DND-41 (cell line): ENCODE data around the gene AKAP13.

ENCODE experiments used
- ATAC-seq: fragments of 200-7000 bp; cut with Tn5 transposase; 3 replicates; pipeline ENCODE4 v1.9.1; 2021; ENCODE audit warnings: low read depth; ENCODE audit not compliant: insufficient read depth
- DNase-seq: peaks from one replicate; pipeline ENCODE4 v3.0.0-alpha.2; 2020
- H2AFZ ChIP-seq: 2 replicates; pipeline ENCODE4 v1.6.0; 2012; ENCODE audit warnings: low read depth, low read length
- H3K27ac ChIP-seq: 2 replicates; pipeline ENCODE4 v1.5.1; 2012; ENCODE audit warnings: low read length, inconsistent platforms
- H3K27me3 ChIP-seq: fragments of 200-600 bp; sonication (generic); 2 replicates; pipeline ENCODE4 v1.6.0; 2012; ENCODE audit warnings: low read length, mild to moderate bottlenecking, inconsistent platforms; ENCODE audit not compliant: insufficient read depth, poor library complexity
- H3K36me3 ChIP-seq: 2 replicates; pipeline ENCODE4 v1.5.1; 2012; ENCODE audit warnings: low read length, inconsistent platforms; ENCODE audit not compliant: insufficient read depth
- H3K4me1 ChIP-seq: 2 replicates; pipeline ENCODE4 v1.5.1; 2012; ENCODE audit warnings: mild to moderate bottlenecking, low read length; ENCODE audit not compliant: insufficient read depth
- H3K4me2 ChIP-seq: 2 replicates; pipeline ENCODE4 v1.6.0; 2012; ENCODE audit warnings: mild to moderate bottlenecking, moderate library complexity, low read length, inconsistent platforms; ENCODE audit not compliant: insufficient read depth
- H3K4me3 ChIP-seq, 2 experiments: fragments of 200-600 bp in 1 of 2; shearing (Covaris generic) in 1 of 2; 2 replicates each; pipeline ENCODE4 v1.5.1; 2012 to 2016; ENCODE audit warnings: inconsistent platforms in 2 of 2, low read length in 2 of 2, mild to moderate bottlenecking in 2 of 2, low read depth in 1 of 2, moderate library complexity in 1 of 2
- H3K79me2 ChIP-seq: 2 replicates; pipeline ENCODE4 v1.6.0; 2012; ENCODE audit warnings: low read length, inconsistent platforms; ENCODE audit not compliant: insufficient read depth
- H3K9ac ChIP-seq: 2 replicates; pipeline ENCODE4 v1.6.0; 2012; ENCODE audit warnings: low read depth, mild to moderate bottlenecking, inconsistent platforms, low read length, moderate library complexity
- H3K9me3 ChIP-seq: 2 replicates; pipeline ENCODE4 v1.5.1; 2012; ENCODE audit warnings: low read length, moderate library complexity, mild to moderate bottlenecking, inconsistent platforms; ENCODE audit not compliant: insufficient read depth, severe bottlenecking
- H4K20me1 ChIP-seq: 2 replicates; pipeline ENCODE4 v1.6.0; 2012; ENCODE audit warnings: low read length; ENCODE audit not compliant: insufficient read depth
- CTCF ChIP-seq: IDR thresholded peaks from 2 replicates; pipeline ENCODE4 v1.5.1; 2012; ENCODE audit warnings: borderline replicate concordance, low read length, moderate library complexity, mild to moderate bottlenecking; ENCODE audit not compliant: poor library complexity, severe bottlenecking; ENCODE audit errors: extremely low read depth
- EZH2 ChIP-seq: IDR thresholded peaks from 3 replicates; pipeline ENCODE4 v1.6.1; 2012; ENCODE audit warnings: borderline replicate concordance, low read depth, mild to moderate bottlenecking, moderate library complexity, low read length, inconsistent platforms; ENCODE audit not compliant: severe bottlenecking

Gene AKAP13

GRCh38 chr15:85380217-85380811 lies at the start of gene AKAP13:
Gene AKAP13 (plus strand): TSS chr15:85380603. CDS start chr15:85485721, 105,118 bp downstream.
- Histone ChIP-seq H4K20me1 (peaks cover 17% of the 10 kb centered on the region; the same call in 1 of the 2 replicates), H2AFZ (peak within 1 kb of the TSS; percentile 77), H3K79me2 (peaks cover 16% of the 10 kb centered on the region), H3K4me2 (peak within 1 kb of the TSS; percentile 76), H3K27me3 (no peaks in the 10 kb centered on the region), H3K9ac (peak within 1 kb of the TSS; percentile 65), H3K36me3 (no peaks in the 10 kb centered on the region), H3K27ac (peak within 1 kb of the TSS; percentile 67), H3K4me3 (peak within 1 kb of the TSS; percentile 43 to 83; a peak in 3 of 4 replicates), H3K4me1 (peaks cover 19% of the 10 kb centered on the region), H3K9me3 (no peaks in the 10 kb centered on the region)
- peak; percentile 88 for ATAC-seq
- peak; percentile 94 for DNase-seq
- TF ChIP-seq EZH2 = no peak
- no peak for TF ChIP-seq CTCF

- H3K4me3 ChIP-seq = peak overlapping the region in 1 of 2 experiments; percentile 53; a peak in 2 of 4 replicates
- TF ChIP-seq CTCF = peak; percentile 63
- no peak for TF ChIP-seq EZH2
- ATAC-seq (peak; percentile 79), DNase-seq (peak; percentile 64)
- H3K79me2 ChIP-seq = no peaks in the 10 kb centered on the region
- peak overlapping the region; percentile 66 for H3K27ac ChIP-seq
- no peaks in the 10 kb centered on the region for H3K27me3 ChIP-seq
- H3K9me3 ChIP-seq = no peaks in the 10 kb centered on the region
- peak overlapping the region; percentile 40 for H3K9ac ChIP-seq
- H3K36me3 ChIP-seq = no peaks in the 10 kb centered on the region
- H2AFZ ChIP-seq = peak overlapping the region; percentile 78
- H4K20me1 ChIP-seq = no peaks in the 10 kb centered on the region
- H3K4me1 ChIP-seq = peaks cover 28% of the 10 kb centered on the region
- peak overlapping the region; percentile 67 for H3K4me2 ChIP-seq
Measured at GRCh38 chr15:85330901-85331588, 49.4 kb upstream of the AKAP13 start.

- peak overlapping the region in 1 of 2 experiments; percentile 53; a peak in 2 of 4 replicates for H3K4me3 ChIP-seq
- H3K4me1 ChIP-seq = peaks cover 28% of the 10 kb centered on the region
- ATAC-seq = no peak
Measured at GRCh38 chr15:85331655-85332285, 48.6 kb upstream of the AKAP13 start.

More at GRCh38 chr15:85331655-85332285, 48.6 kb upstream of the AKAP13 start:
- Histone ChIP-seq H3K36me3 (no peaks in the 10 kb centered on the region), H3K27me3 (no peaks in the 10 kb centered on the region), H2AFZ (peak overlapping the region; percentile 78), H3K4me2 (peak overlapping the region; percentile 67), H3K27ac (peak overlapping the region; percentile 66), H3K9ac (peak overlapping the region; percentile 40), H3K9me3 (no peaks in the 10 kb centered on the region), H4K20me1 (no peaks in the 10 kb centered on the region), H3K79me2 (no peaks in the 10 kb centered on the region)
- no peak for DNase-seq
- TF ChIP-seq EZH2 = no peak
- no peak for TF ChIP-seq CTCF
